MG63 (cell line): ENCODE measurements around the gene CUZD1. TPM values are rescaled to one million over a fixed set of nuclear protein-coding genes. Genes with fewer than 3 reads are reported as not detected.

Experiments
- DNase-seq: peaks from one replicate; pipeline ENCODE4 v3.0.0-alpha.2; 2020
- H3K27me3 ChIP-seq: fragments of 250-450 bp; sonication (Bioruptor Pico); 2 replicates; pipeline ENCODE4 v1.5.1; 2020; ENCODE audit warnings: mild to moderate bottlenecking, moderate library complexity
- H3K36me3 ChIP-seq: fragments of 250-450 bp; sonication (Bioruptor Pico); 2 replicates; pipeline ENCODE4 v1.5.1; 2020; ENCODE audit warnings: mild to moderate bottlenecking, moderate library complexity
- H3K4me3 ChIP-seq: fragments of 250-450 bp; sonication (Bioruptor Pico); 2 replicates; pipeline ENCODE4 v1.5.1; 2020; ENCODE audit warnings: mild to moderate bottlenecking, moderate library complexity
- H3K9me3 ChIP-seq: fragments of 250-450 bp; sonication (Bioruptor Pico); 2 replicates; pipeline ENCODE4 v1.5.1; 2020; ENCODE audit warnings: mild to moderate bottlenecking, moderate library complexity
- total RNA-seq: library from RNA; depleted of rRNA; stranded (reverse); fragments of >200 nt; shearing (Covaris generic); gene quantifications from 2 replicates; pipeline ENCODE4 v1.2.3, GENCODE V29; 2014; ENCODE audit warnings: low replicate concordance; rRNA removed

CUZD1 gene
- total RNA-seq, 1 experiment from 2014 or later = 0.13 TPM

DNA sequence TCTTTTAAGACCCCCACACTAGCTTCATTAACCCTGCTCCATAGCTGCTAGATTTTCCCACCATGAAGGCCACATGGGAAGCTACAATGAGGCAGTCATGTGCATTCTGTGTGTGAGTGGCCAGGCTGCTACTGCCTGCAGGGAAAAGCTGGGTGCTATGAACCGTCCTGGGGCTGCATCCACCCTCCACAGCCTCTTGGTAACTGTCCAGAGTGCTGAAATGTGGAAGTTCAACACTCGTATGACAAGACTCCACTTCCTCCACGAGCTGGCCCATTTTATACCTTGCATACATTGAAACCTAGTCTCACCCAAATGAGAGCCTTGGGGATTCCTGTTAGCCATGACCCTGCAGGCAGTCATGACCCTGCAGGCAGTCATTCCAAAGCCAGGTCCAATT lies 59.4 kb downstream of the CUZD1 start:
- peaks cover 3% of the 10 kb centered on the region; the same call in 1 of the 2 replicates for H3K27me3 ChIP-seq
- H3K36me3 ChIP-seq = no peaks in the 10 kb centered on the region
- DNase-seq = no peak
- no peaks in the 10 kb centered on the region for H3K9me3 ChIP-seq
- H3K4me3 ChIP-seq = no peak overlapping the region

- no peaks in the 10 kb centered on the region for H3K9me3 ChIP-seq
- H3K36me3 ChIP-seq = no peaks in the 10 kb centered on the region
- no peak for DNase-seq
- peaks cover 3% of the 10 kb centered on the region; the same call in 1 of the 2 replicates for H3K27me3 ChIP-seq
- H3K4me3 ChIP-seq = no peak overlapping the region
Measured at GRCh38 chr10:122782911-122783310, 62.7 kb downstream of the CUZD1 start.

Other genes with a start within 250 kb of the CUZD1 start
- gene C10orf120, start 146.0 kb downstream of the CUZD1 start, total RNA-seq = not detected in 2 replicates
- 0.72 TPM in 1 of 2 replicates, not detected in the other for gene FAM24B, start 33.7 kb upstream of the CUZD1 start, total RNA-seq
- not detected in 2 replicates for gene FAM24A, start 64.8 kb upstream of the CUZD1 start, total RNA-seq
- gene C10orf88, start 108.4 kb upstream of the CUZD1 start, total RNA-seq = 3.5 and 8.4 TPM in 2 replicates
- 11.7 and 11.8 TPM in 2 replicates for gene PSTK, start 134.5 kb upstream of the CUZD1 start, total RNA-seq
- gene IKZF5, start 162.9 kb upstream of the CUZD1 start, total RNA-seq = 0.53 and 3.7 TPM in 2 replicates
- 3.0 and 5.7 TPM in 2 replicates for gene ACADSB, start 163.1 kb upstream of the CUZD1 start, total RNA-seq